OCI-LY1 (cell line): ENCODE data around the gene FANCC.

Experiments
- EZH2 ChIP-seq: fragments of 200-600 bp; sonication (generic), shearing (Covaris generic); IDR thresholded peaks from 2 replicates; pipeline ENCODE4 v1.8.0; 2017; ENCODE audit warnings: borderline replicate concordance, mixed run types, mild to moderate bottlenecking, antibody characterized with exemption, low read length, moderate library complexity, mixed read lengths
- TF ChIP-seq, protein P1 (sequence below): fragments of 200-600 bp; sonication (generic), shearing (Covaris generic); IDR thresholded peaks from 2 replicates; pipeline ENCODE4 v1.5.1; 2017; ENCODE audit warnings: mild to moderate bottlenecking, antibody characterized with exemption, low read length, moderate library complexity, mixed read lengths

GRCh38 chr9:95282332-95282731, 35.2 kb downstream of the FANCC start:
- TF ChIP-seq, protein P1, sequence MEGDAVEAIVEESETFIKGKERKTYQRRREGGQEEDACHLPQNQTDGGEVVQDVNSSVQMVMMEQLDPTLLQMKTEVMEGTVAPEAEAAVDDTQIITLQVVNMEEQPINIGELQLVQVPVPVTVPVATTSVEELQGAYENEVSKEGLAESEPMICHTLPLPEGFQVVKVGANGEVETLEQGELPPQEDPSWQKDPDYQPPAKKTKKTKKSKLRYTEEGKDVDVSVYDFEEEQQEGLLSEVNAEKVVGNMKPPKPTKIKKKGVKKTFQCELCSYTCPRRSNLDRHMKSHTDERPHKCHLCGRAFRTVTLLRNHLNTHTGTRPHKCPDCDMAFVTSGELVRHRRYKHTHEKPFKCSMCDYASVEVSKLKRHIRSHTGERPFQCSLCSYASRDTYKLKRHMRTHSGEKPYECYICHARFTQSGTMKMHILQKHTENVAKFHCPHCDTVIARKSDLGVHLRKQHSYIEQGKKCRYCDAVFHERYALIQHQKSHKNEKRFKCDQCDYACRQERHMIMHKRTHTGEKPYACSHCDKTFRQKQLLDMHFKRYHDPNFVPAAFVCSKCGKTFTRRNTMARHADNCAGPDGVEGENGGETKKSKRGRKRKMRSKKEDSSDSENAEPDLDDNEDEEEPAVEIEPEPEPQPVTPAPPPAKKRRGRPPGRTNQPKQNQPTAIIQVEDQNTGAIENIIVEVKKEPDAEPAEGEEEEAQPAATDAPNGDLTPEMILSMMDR = no peak
- no peak for TF ChIP-seq EZH2
